ENCODE results near the gene DAPK1.

DAPK1 gene

DNA sequence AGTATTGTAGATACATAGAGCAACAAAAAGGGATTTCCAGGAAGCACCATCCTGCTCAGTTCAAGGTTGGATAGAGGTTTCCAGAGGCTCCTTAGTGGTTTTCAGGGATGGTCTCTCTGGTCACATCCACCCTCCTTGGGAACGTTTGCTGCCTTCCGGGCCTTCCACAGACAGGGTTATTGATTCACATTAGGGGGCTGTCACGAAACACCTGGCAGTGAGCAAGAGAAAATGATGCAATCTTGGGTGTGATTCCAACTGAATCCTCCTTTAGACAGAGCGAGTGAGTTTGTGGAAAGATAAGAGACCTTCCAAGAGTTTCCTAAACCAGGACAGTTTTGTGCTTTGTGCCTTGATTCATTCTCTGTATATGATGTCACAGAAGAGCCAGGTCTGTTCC, 184.4 kb downstream of the DAPK1 start:
- H3K4ac ChIP-seq (ENCODE audit: low read depth, low read length): no peak overlapping the region
- H3K4me1 ChIP-seq (ENCODE audit: control insufficient read depth in 1 of 2, insufficient read depth in 2 of 2, low read length in 2 of 2): peaks cover 14 to 20% of the 10 kb centered on the region in 2 experiments
- H4K91ac ChIP-seq (ENCODE audit: low read depth, low read length): no peak overlapping the region
- no peak overlapping the region for H3K4me3 ChIP-seq (ENCODE audit: low read depth, low read length)
- no CpG with 5 or more reads among the region's 4 CpGs for WGBS (ENCODE audit: extremely low coverage, insufficient coverage, insufficient read length)
- peaks cover 5% of the 10 kb centered on the region for H3K79me1 ChIP-seq (ENCODE audit: low read length)
- peaks cover 13 to 19% of the 10 kb centered on the region in 2 experiments for H3K36me3 ChIP-seq (ENCODE audit: control insufficient read depth in 1 of 2, insufficient read depth in 2 of 2, low read length in 2 of 2)
- H3K18ac ChIP-seq (ENCODE audit: low read length): no peak overlapping the region
- H3K27me3 ChIP-seq (ENCODE audit: insufficient read depth, low read length): no peaks in the 10 kb centered on the region
- no peak overlapping the region for H3K4me2 ChIP-seq (ENCODE audit: low read length)
- no peak overlapping the region for H4K8ac ChIP-seq (ENCODE audit: low read depth, low read length)
- H3K9ac ChIP-seq (ENCODE audit: low read length): no peak overlapping the region
- no peak overlapping the region for H3K14ac ChIP-seq (ENCODE audit: low read length)
- no peak overlapping the region for H2BK5ac ChIP-seq (ENCODE audit: low read depth, low read length, poor library complexity)
- no peaks in the 10 kb centered on the region for H3K79me2 ChIP-seq (ENCODE audit: control insufficient read depth, insufficient read depth, low read length, poor library complexity)
- H2BK12ac ChIP-seq (ENCODE audit: low read length): no peak overlapping the region
- no peak overlapping the region for H3K23ac ChIP-seq (ENCODE audit: low read length)
- DNase-seq: no peak
- no peak overlapping the region for H3K27ac ChIP-seq (ENCODE audit: low read depth, low read length)
- no peak overlapping the region for H2AFZ ChIP-seq (ENCODE audit: insufficient read depth, low read length, poor library complexity)
- no peak overlapping the region for H2BK120ac ChIP-seq (ENCODE audit: insufficient read depth, low read length, poor library complexity)
- H2AK5ac ChIP-seq (ENCODE audit: low read length): no peak overlapping the region
- H3K9me3 ChIP-seq (ENCODE audit: insufficient read depth, low read depth, low read length): peaks cover 5% of the 10 kb centered on the region
- H4K12ac ChIP-seq (ENCODE audit: low read depth, low read length): no peak overlapping the region

DNA sequence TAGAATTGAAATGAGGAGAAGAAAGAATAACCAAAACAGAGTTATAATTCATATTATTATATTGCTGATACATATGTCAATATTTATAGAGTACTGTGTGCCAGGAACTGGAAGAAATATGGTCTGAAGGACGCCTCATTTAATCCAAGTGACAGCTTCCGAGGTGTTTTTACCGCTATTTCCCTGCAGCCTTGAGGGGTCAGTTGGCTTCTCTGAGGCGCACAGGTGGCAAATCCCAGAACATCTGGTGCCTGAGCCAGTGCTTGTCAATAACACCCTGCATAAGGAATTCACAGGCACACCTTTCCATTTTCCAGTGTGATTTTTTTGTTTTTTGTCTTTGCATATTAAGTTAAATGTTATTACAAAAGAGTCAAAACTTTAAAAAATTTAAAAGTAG, 185.0 kb downstream of the DAPK1 start:
- Histone ChIP-seq H3K18ac (ENCODE audit: low read length) (no peak overlapping the region), H4K91ac (ENCODE audit: low read depth, low read length) (no peak overlapping the region), H4K12ac (ENCODE audit: low read depth, low read length) (no peak overlapping the region), H2BK12ac (ENCODE audit: low read length) (no peak overlapping the region), H3K4me2 (ENCODE audit: low read length) (no peak overlapping the region), H3K27me3 (ENCODE audit: insufficient read depth, low read length) (no peaks in the 10 kb centered on the region), H2BK120ac (ENCODE audit: insufficient read depth, low read length, poor library complexity) (no peak overlapping the region), H3K23ac (ENCODE audit: low read length) (no peak overlapping the region), H3K9ac (ENCODE audit: low read length) (no peak overlapping the region), H3K14ac (ENCODE audit: low read length) (no peak overlapping the region), H2AK5ac (ENCODE audit: low read length) (no peak overlapping the region), H3K4me1 (ENCODE audit: control insufficient read depth in 1 of 2, insufficient read depth in 2 of 2, low read length in 2 of 2) (peaks cover 14 to 20% of the 10 kb centered on the region in 2 experiments), H3K36me3 (ENCODE audit: control insufficient read depth in 1 of 2, insufficient read depth in 2 of 2, low read length in 2 of 2) (peaks cover 13 to 18% of the 10 kb centered on the region in 2 experiments), H4K8ac (ENCODE audit: low read depth, low read length) (no peak overlapping the region), H3K4ac (ENCODE audit: low read depth, low read length) (no peak overlapping the region), H3K4me3 (ENCODE audit: low read depth, low read length) (no peak overlapping the region), H3K79me2 (ENCODE audit: control insufficient read depth, insufficient read depth, low read length, poor library complexity) (no peaks in the 10 kb centered on the region), H3K27ac (ENCODE audit: low read depth, low read length) (no peak overlapping the region), H2BK5ac (ENCODE audit: low read depth, low read length, poor library complexity) (no peak overlapping the region), H2AFZ (ENCODE audit: insufficient read depth, low read length, poor library complexity) (no peak overlapping the region), H3K9me3 (ENCODE audit: insufficient read depth, low read depth, low read length) (peaks cover 5% of the 10 kb centered on the region), H3K79me1 (ENCODE audit: low read length) (peaks cover 5% of the 10 kb centered on the region)
- no peak for DNase-seq
- WGBS (ENCODE audit: extremely low coverage, insufficient coverage, insufficient read length): no CpG with 5 or more reads among the region's 4 CpGs

DNA sequence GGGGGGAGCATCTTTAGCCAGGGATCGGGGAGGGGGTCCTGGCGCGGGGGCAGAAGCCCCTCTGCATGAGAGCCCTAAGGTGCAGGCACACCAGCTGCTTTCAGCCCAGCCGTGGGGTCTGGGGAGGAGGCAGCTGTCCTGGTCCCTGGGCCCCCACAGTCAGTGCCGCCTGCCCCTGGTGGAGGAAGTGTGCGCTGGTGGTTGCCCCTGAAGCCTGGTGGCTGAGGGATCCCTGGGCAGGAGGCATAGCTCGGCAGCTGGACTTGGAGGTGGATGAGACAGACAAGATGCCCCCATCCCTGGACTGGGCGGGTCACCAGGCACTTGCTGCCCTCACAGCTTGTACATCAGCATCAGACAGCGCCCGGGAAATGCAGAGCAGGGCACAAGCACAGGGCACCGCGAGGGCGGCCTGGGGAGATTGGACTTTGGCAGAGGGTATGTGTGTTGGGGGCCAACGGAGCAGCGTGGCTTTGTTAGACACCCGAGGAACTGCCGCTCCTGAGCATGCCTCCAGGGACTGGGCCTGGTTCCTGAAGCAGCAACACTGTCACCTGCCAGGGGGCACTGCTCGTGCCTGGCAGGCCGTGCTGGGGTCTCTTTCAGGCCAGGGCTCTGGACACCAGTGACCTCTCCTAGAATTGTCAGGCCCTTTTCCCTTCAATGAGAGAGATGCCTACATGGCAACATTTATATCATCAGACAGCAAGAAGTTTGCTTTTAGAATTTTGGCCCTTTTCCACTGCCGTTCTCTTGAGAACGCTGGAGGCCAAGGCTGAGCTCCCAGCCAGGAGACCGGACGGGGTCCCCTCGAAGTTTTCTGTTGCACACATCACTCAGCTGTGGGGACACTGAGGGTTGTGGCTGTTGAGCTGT, 186.3 kb downstream of the DAPK1 start:
- Histone ChIP-seq H4K8ac (ENCODE audit: low read depth, low read length) (no peak overlapping the region), H4K12ac (ENCODE audit: low read depth, low read length) (no peak overlapping the region), H2BK12ac (ENCODE audit: low read length) (no peak overlapping the region), H3K79me1 (ENCODE audit: low read length) (peaks cover 5% of the 10 kb centered on the region), H2AFZ (ENCODE audit: insufficient read depth, low read length, poor library complexity) (no peak overlapping the region), H3K79me2 (ENCODE audit: control insufficient read depth, insufficient read depth, low read length, poor library complexity) (no peaks in the 10 kb centered on the region), H3K4ac (ENCODE audit: low read depth, low read length) (no peak overlapping the region), H3K27ac (ENCODE audit: low read depth, low read length) (no peak overlapping the region), H3K4me1 (ENCODE audit: control insufficient read depth in 1 of 2, insufficient read depth in 2 of 2, low read length in 2 of 2) (peaks cover 14 to 20% of the 10 kb centered on the region in 2 experiments), H4K91ac (ENCODE audit: low read depth, low read length) (peak overlapping the region; percentile 42), H2BK120ac (ENCODE audit: insufficient read depth, low read length, poor library complexity) (no peak overlapping the region), H3K23ac (ENCODE audit: low read length) (no peak overlapping the region), H3K27me3 (ENCODE audit: insufficient read depth, low read length) (no peaks in the 10 kb centered on the region), H3K4me2 (ENCODE audit: low read length) (no peak overlapping the region), H3K36me3 (ENCODE audit: control insufficient read depth in 1 of 2, insufficient read depth in 2 of 2, low read length in 2 of 2) (peaks cover 13 to 17% of the 10 kb centered on the region in 2 experiments), H3K9ac (ENCODE audit: low read length) (no peak overlapping the region), H3K14ac (ENCODE audit: low read length) (no peak overlapping the region), H2BK5ac (ENCODE audit: low read depth, low read length, poor library complexity) (no peak overlapping the region), H3K4me3 (ENCODE audit: low read depth, low read length) (no peak overlapping the region), H3K9me3 (ENCODE audit: insufficient read depth, low read depth, low read length) (peaks cover 5% of the 10 kb centered on the region), H3K18ac (ENCODE audit: low read length) (no peak overlapping the region), H2AK5ac (ENCODE audit: low read length) (no peak overlapping the region)
- DNase-seq: no peak
- no CpG with 5 or more reads among the region's 24 CpGs for WGBS (ENCODE audit: extremely low coverage, insufficient coverage, insufficient read length)

GRCh38 chr9:87684627-87685219, 187.1 kb downstream of the DAPK1 start:
- peak overlapping the region; percentile 8 for H4K8ac ChIP-seq (ENCODE audit: low read depth, low read length)
- peak overlapping the region; percentile 8 for H2AFZ ChIP-seq (ENCODE audit: insufficient read depth, low read length, poor library complexity)
- no peak overlapping the region for H3K4ac ChIP-seq (ENCODE audit: low read depth, low read length)
- H3K79me2 ChIP-seq (ENCODE audit: control insufficient read depth, insufficient read depth, low read length, poor library complexity): no peaks in the 10 kb centered on the region
- WGBS (ENCODE audit: extremely low coverage, insufficient coverage, insufficient read length): no CpG with 5 or more reads among the region's 11 CpGs
- peak overlapping the region; percentile 13 for H3K14ac ChIP-seq (ENCODE audit: low read length)
- H3K79me1 ChIP-seq (ENCODE audit: low read length): peaks cover 5% of the 10 kb centered on the region
- no peak overlapping the region for H3K9ac ChIP-seq (ENCODE audit: low read length)
- H3K36me3 ChIP-seq (ENCODE audit: control insufficient read depth in 1 of 2, insufficient read depth in 2 of 2, low read length in 2 of 2): peaks cover 13 to 17% of the 10 kb centered on the region in 2 experiments
- peak overlapping the region; percentile 25 for H3K18ac ChIP-seq (ENCODE audit: low read length)
- no peak overlapping the region for H3K4me3 ChIP-seq (ENCODE audit: low read depth, low read length)
- peak overlapping the region; percentile 82 for H2BK12ac ChIP-seq (ENCODE audit: low read length)
- H2BK120ac ChIP-seq (ENCODE audit: insufficient read depth, low read length, poor library complexity): peak overlapping the region; percentile 14
- peak overlapping the region; percentile 42 for H4K91ac ChIP-seq (ENCODE audit: low read depth, low read length)
- H2BK5ac ChIP-seq (ENCODE audit: low read depth, low read length, poor library complexity): peak overlapping the region; percentile 57
- H3K4me1 ChIP-seq (ENCODE audit: control insufficient read depth in 1 of 2, insufficient read depth in 2 of 2, low read length in 2 of 2): peaks cover 14 to 20% of the 10 kb centered on the region in 2 experiments
- H2AK5ac ChIP-seq (ENCODE audit: low read length): no peak overlapping the region
- DNase-seq: peak; percentile 81 to 94
- peaks cover 5% of the 10 kb centered on the region for H3K9me3 ChIP-seq (ENCODE audit: insufficient read depth, low read depth, low read length)
- no peak overlapping the region for H4K12ac ChIP-seq (ENCODE audit: low read depth, low read length)
- H3K27ac ChIP-seq (ENCODE audit: low read depth, low read length): no peak overlapping the region
- H3K4me2 ChIP-seq (ENCODE audit: low read length): no peak overlapping the region
- no peaks in the 10 kb centered on the region for H3K27me3 ChIP-seq (ENCODE audit: insufficient read depth, low read length)
- H3K23ac ChIP-seq (ENCODE audit: low read length): no peak overlapping the region

All from trophoblast cell (in vitro differentiated cells and primary cell).